ENCODE measurements around the gene ATL2.

Gene ATL2

GRCh38 chr2:38248707-38249106 is 128.4 kb downstream of the ATL2 start:
- no peak for DNase-seq
- H3K4me3 Mint-ChIP-seq: no peak overlapping the region
- no peak overlapping the region for H3K27ac Mint-ChIP-seq
- H3K27me3 Mint-ChIP-seq: peaks cover 0 to 5% of the 10 kb centered on the region in 2 donors
- no peaks in the 10 kb centered on the region for H3K9me3 Mint-ChIP-seq
- no peak for ATAC-seq (replicated peaks)
- H3K4me1 Mint-ChIP-seq: no peaks in the 10 kb centered on the region
- H3K36me3 Mint-ChIP-seq: no peaks in the 10 kb centered on the region

DNA sequence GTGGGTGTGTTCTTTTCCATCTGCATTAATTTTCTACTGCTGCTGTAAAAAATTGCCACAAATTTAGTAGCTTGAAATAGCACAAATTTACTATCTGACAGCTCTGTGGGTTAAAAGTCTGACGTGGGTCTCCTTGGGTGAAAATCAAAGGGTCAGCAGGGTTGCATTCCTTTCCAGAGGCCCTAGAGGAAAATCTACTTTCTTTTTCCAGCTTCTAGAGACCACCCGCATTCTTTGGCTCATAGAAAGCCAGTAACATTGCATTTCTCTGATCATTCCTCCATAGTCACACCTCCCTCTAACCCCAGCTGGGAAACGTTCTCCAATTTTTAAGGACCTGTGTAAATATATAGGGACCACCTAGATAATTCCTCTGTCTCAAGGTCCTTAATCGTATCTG is 128.8 kb downstream of the ATL2 start:
- DNase-seq (no peak), ATAC-seq (replicated peaks) (no peak)
- peaks cover 0 to 5% of the 10 kb centered on the region in 2 donors for H3K27me3 Mint-ChIP-seq
- H3K36me3 Mint-ChIP-seq: no peaks in the 10 kb centered on the region
- no peaks in the 10 kb centered on the region for H3K9me3 Mint-ChIP-seq
- no peaks in the 10 kb centered on the region for H3K4me1 Mint-ChIP-seq
- H3K27ac Mint-ChIP-seq: no peak overlapping the region
- H3K4me3 Mint-ChIP-seq: no peak overlapping the region

DNA sequence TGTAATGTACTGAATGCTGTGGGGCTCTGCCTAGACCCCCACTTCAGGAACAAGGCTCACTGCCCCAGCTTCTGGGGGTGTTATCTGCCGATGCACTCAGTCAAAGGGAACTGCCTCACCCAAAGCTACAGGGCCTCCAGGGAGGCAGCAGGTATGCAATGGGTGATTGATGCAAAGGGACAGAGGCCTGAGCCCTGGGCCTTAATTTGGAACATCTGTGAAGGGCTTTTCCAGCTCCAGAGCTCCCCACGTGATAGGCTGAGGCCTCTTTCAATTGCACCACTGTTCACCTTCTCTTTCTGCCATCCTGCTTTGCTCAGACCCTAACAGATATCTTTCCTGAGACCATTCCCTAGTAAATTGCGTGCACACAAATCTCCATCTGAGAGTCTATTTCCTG is 131.0 kb downstream of the ATL2 start:
- DNase-seq (no peak), ATAC-seq (replicated peaks) (no peak)
- Mint-ChIP-seq H3K4me3 (no peak overlapping the region), H3K27ac (no peak overlapping the region), H3K27me3 (peaks cover 0 to 5% of the 10 kb centered on the region in 2 donors), H3K36me3 (no peaks in the 10 kb centered on the region), H3K9me3 (no peaks in the 10 kb centered on the region), H3K4me1 (no peaks in the 10 kb centered on the region)

- H3K4me3 Mint-ChIP-seq: no peak overlapping the region
- no peaks in the 10 kb centered on the region for H3K9me3 Mint-ChIP-seq
- DNase-seq (no peak), ATAC-seq (replicated peaks) (no peak)
- H3K27me3 Mint-ChIP-seq: peaks cover 0 to 5% of the 10 kb centered on the region in 2 donors
- H3K27ac Mint-ChIP-seq: no peak overlapping the region
- no peaks in the 10 kb centered on the region for H3K4me1 Mint-ChIP-seq
- H3K36me3 Mint-ChIP-seq: no peaks in the 10 kb centered on the region
Measured at GRCh38 chr2:38245114-38245641, 131.9 kb downstream of the ATL2 start.

DNA sequence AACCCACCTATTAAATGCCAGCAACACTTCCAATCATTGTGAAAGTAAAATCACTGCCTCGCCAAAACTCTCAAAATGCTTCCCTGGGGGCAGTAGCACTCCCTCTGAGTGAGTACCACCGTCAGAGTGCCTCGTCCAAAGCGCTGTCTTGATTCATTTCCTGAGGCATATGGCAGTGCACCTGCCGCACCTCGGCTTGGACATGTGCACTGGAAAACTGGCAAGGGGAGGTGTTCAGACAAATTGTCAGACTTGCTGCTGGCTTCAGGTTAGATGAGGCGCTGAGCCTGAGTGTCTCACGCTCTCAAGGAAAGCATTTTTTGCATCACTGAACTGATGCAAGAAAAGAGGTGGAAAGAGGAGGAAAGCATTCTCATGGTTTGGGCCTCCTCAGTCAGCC is 132.8 kb downstream of the ATL2 start:
- Mint-ChIP-seq H3K27me3 (peaks cover 0 to 5% of the 10 kb centered on the region in 2 donors), H3K9me3 (no peaks in the 10 kb centered on the region), H3K27ac (no peak overlapping the region), H3K4me3 (no peak overlapping the region), H3K36me3 (no peaks in the 10 kb centered on the region), H3K4me1 (no peaks in the 10 kb centered on the region)
- DNase-seq: no peak
- ATAC-seq (replicated peaks): no peak
